HEK293T (cell line): ENCODE results near the gene CLASRP.

ENCODE experiments used
- ARNT ChIP-seq: fragments of 450-650 bp; IDR thresholded peaks from 2 replicates; pipeline ENCODE4 v1.6.1; 2017; ENCODE audit warnings: mild to moderate bottlenecking
- BHLHE40 ChIP-seq: fragments of 450-650 bp; IDR thresholded peaks from 2 replicates; pipeline ENCODE4 v1.6.1; 2016; ENCODE audit warnings: mild to moderate bottlenecking, moderate library complexity, borderline replicate concordance
- CTBP1 ChIP-seq: fragments of 450-650 bp; IDR thresholded peaks from 2 replicates; pipeline ENCODE4 v1.6.1; 2016; ENCODE audit warnings: borderline replicate concordance
- ELF4 ChIP-seq: fragments of 450-650 bp; IDR thresholded peaks from 2 replicates; pipeline ENCODE4 v1.6.1; 2017; ENCODE audit warnings: antibody characterized with exemption
- FOXA1 ChIP-seq: fragments of 450-650 bp; IDR thresholded peaks from 2 replicates; pipeline ENCODE4 v1.6.1; 2016; ENCODE audit warnings: mild to moderate bottlenecking
- FOXK2 ChIP-seq: fragments of 450-650 bp; IDR thresholded peaks from 2 replicates; pipeline ENCODE4 v1.6.1; 2016; ENCODE audit warnings: mild to moderate bottlenecking
- FOXM1 ChIP-seq: fragments of 450-650 bp; IDR thresholded peaks from 2 replicates; pipeline ENCODE4 v1.6.1; 2017; ENCODE audit warnings: mild to moderate bottlenecking, borderline replicate concordance
- L3MBTL2 ChIP-seq: fragments of 450-650 bp; conservative IDR thresholded peaks from 2 replicates; pipeline ENCODE4 v1.6.1; 2016; ENCODE audit warnings: mild to moderate bottlenecking
- LEF1 ChIP-seq: fragments of 450-650 bp; IDR thresholded peaks from 2 replicates; pipeline ENCODE4 v1.6.1; 2017; ENCODE audit warnings: mild to moderate bottlenecking, borderline replicate concordance
- NFRKB ChIP-seq: fragments of 450-650 bp; IDR thresholded peaks from 2 replicates; pipeline ENCODE4 v1.6.1; 2016; ENCODE audit warnings: mild to moderate bottlenecking, moderate library complexity
- PKNOX1 ChIP-seq: fragments of 450-650 bp; IDR thresholded peaks from 2 replicates; pipeline ENCODE4 v1.6.1; 2016
- SP1 ChIP-seq: fragments of 450-650 bp; IDR thresholded peaks from 2 replicates; pipeline ENCODE4 v1.6.1; 2017
- SUZ12 ChIP-seq: fragments of 450-650 bp; IDR thresholded peaks from 2 replicates; pipeline ENCODE4 v1.6.1; 2016; ENCODE audit warnings: mild to moderate bottlenecking
- TARDBP ChIP-seq: fragments of 450-650 bp; IDR thresholded peaks from 2 replicates; pipeline ENCODE4 v1.6.1; 2016

- TF ChIP-seq FOXK2 (no peak), LEF1 (no peak), L3MBTL2 (no peak), CTBP1 (no peak), SP1 (no peak), NFRKB (no peak), FOXA1 (no peak), ARNT (no peak), TARDBP (no peak), BHLHE40 (no peak), FOXM1 (no peak), SUZ12 (no peak), PKNOX1 (no peak), ELF4 (no peak)
Observed at GRCh38 chr19:45057444-45057843, 18.6 kb downstream of the CLASRP start.
